Peyer's patch (tissue), 4 donors: ENCODE results near the gene HOXB8. TPM values are rescaled to one million over a fixed set of nuclear protein-coding genes. Genes with fewer than 3 reads are reported as not detected.
A peak's percentile ranks its signal among the peaks of the same experiment; 100 is the strongest.

ENCODE experiments used
- DNase-seq, 3 donors: peaks; one replicate each; pipeline ENCODE4 v3.0.0-alpha.2; 2017 to 2019
- H3K27ac ChIP-seq, 4 donors: fragments of 200-600 bp; sonication (generic); one replicate each; pipeline ENCODE4 v1.5.1; 2016 to 2019
- H3K27me3 ChIP-seq, 2 donors: fragments of 200-600 bp; sonication (generic); one replicate each; pipeline ENCODE4 v1.5.1; 2019
- H3K36me3 ChIP-seq, 3 donors: fragments of 200-600 bp; sonication (generic); one replicate each; pipeline ENCODE4 v1.5.1; 2016 to 2019
- H3K4me1 ChIP-seq, 4 donors: fragments of 200-600 bp; sonication (generic); one replicate each; pipeline ENCODE4 v1.5.1; 2016 to 2019
- H3K4me3 ChIP-seq, 4 donors: fragments of 200-600 bp; sonication (generic); 1 replicate in 3 of 4; 2 replicates in 1 of 4; pipeline ENCODE4 v1.5.1; 2016 to 2019; ENCODE audit warnings: mild to moderate bottlenecking in 1 of 4
- H3K9me3 ChIP-seq, 4 donors: fragments of 200-600 bp; sonication (generic); one replicate each; pipeline ENCODE4 v1.5.1; 2016 to 2019; ENCODE audit warnings: mild to moderate bottlenecking in 1 of 4
- CTCF ChIP-seq, 6 experiments: fragments of 450-650 bp in 4 of 6; fragments of 200-600 bp in 2 of 6; sonication (generic) in 1 of 6; IDR thresholded peaks; one replicate each; pipeline ENCODE4 v1.5.1; 2017 to 2019; ENCODE audit warnings: antibody characterized with exemption in 6 of 6, mild to moderate bottlenecking in 3 of 6, moderate library complexity in 1 of 6
- POLR2A ChIP-seq, 2 donors: fragments of 450-650 bp; IDR thresholded peaks; one replicate each; pipeline ENCODE4 v1.5.1; 2017; ENCODE audit warnings: antibody characterized with exemption in 2 of 2, mild to moderate bottlenecking in 2 of 2, moderate library complexity in 2 of 2
- total RNA-seq, 4 donors: library from RNA; depleted of rRNA; stranded (reverse); fragments of >200 nt; gene quantifications; one replicate each; pipeline ENCODE4 v1.1.0, GENCODE V29; 2016

The HOXB8 gene
- total RNA-seq, 4 donors from 2014 or later, result 1.8 to 21.2 (median 14.9) TPM

GRCh38 chr17:48621410-48622392 lies 6.6 kb upstream of the HOXB8 start:
- Histone ChIP-seq H3K9me3 (no peaks in the 10 kb centered on the region), H3K27ac (peak overlapping the region in 1 of 4 donors; percentile 5), H3K4me3 (no peak overlapping the region), H3K27me3 (peaks cover 0 to 19% of the 10 kb centered on the region in 2 donors), H3K4me1 (peaks cover 2 to 66% (median 9%) of the 10 kb centered on the region in 4 donors), H3K36me3 (no peaks in the 10 kb centered on the region)
- no peak for TF ChIP-seq POLR2A (IDR thresholded peaks at IDR 0.05)
- TF ChIP-seq CTCF (IDR thresholded peaks at IDR 0.05), result no peak
- DNase-seq, result no peak

GRCh38 chr17:48620461-48621139 lies 5.5 kb upstream of the HOXB8 start:
- Histone ChIP-seq H3K27ac (peak overlapping the region in 3 of 4 donors; percentile 9 to 59 (median 34)), H3K4me3 (no peak overlapping the region), H3K9me3 (no peaks in the 10 kb centered on the region), H3K36me3 (no peaks in the 10 kb centered on the region), H3K4me1 (peaks cover 0 to 57% (median 5%) of the 10 kb centered on the region in 4 donors), H3K27me3 (peaks cover 0 to 26% of the 10 kb centered on the region in 2 donors)
- peak in 1 of 3 donors; percentile 49 for DNase-seq
- TF ChIP-seq POLR2A (IDR thresholded peaks at IDR 0.05) (no peak), CTCF (IDR thresholded peaks at IDR 0.05) (no peak)

- Histone ChIP-seq H3K4me3 (no peak overlapping the region), H3K9me3 (no peaks in the 10 kb centered on the region), H3K27me3 (peaks cover 0 to 24% of the 10 kb centered on the region in 2 donors), H3K4me1 (peaks cover 0 to 50% (median 2%) of the 10 kb centered on the region in 4 donors), H3K27ac (peak overlapping the region in 3 of 4 donors; percentile 9 to 59 (median 22)), H3K36me3 (no peaks in the 10 kb centered on the region)
- no peak for DNase-seq
- TF ChIP-seq POLR2A (IDR thresholded peaks at IDR 0.05) (no peak), CTCF (IDR thresholded peaks at IDR 0.05) (no peak)
These were observed 4.8 kb upstream of the HOXB8 start for GRCh38 chr17:48619826-48620449.

- H3K27me3 ChIP-seq, result peaks cover 0 to 19% of the 10 kb centered on the region in 2 donors
- H3K36me3 ChIP-seq, result no peaks in the 10 kb centered on the region
- no peaks in the 10 kb centered on the region for H3K9me3 ChIP-seq
- H3K4me3 ChIP-seq, result peak overlapping the region in 2 of 4 donors; percentile 40 to 65
- peak; percentile 77 to 96 (median 94) for DNase-seq
- TF ChIP-seq CTCF (IDR thresholded peaks at IDR 0.05) (peak; percentile 87 to 99 (median 97)), POLR2A (IDR thresholded peaks at IDR 0.05) (peak in 1 of 2 donors; percentile 13)
- peaks cover 0 to 43% (median 5%) of the 10 kb centered on the region in 4 donors for H3K4me1 ChIP-seq
- peak overlapping the region in 2 of 4 donors; percentile 34 to 92 for H3K27ac ChIP-seq
These were observed 3.3 kb upstream of the HOXB8 start for GRCh38 chr17:48618256-48618896.
